ENCODE measurements around the gene TMEM161A. TPM values are rescaled to one million over a fixed set of nuclear protein-coding genes. Genes with fewer than 3 reads are reported as not detected.

Gene TMEM161A
- total RNA-seq, 1 donor from 2014 or later: 14.5 TPM

- Histone ChIP-seq H3K4me1 (no peaks in the 10 kb centered on the region), H3K36me3 (peaks cover 16 to 40% of the 10 kb centered on the region in 2 donors), H3K9me3 (no peaks in the 10 kb centered on the region), H3K27me3 (no peaks in the 10 kb centered on the region), H3K27ac (no peak overlapping the region), H3K4me3 (no peak overlapping the region)
- intact Hi-C loops (cut with DNase I): no loop called here
- no peak for DNase-seq (ENCODE audit: low spot score in 2 of 2)
- no peak for TF ChIP-seq CTCF (IDR thresholded peaks at IDR 0.05)
Observed at GRCh38 chr19:19096641-19097627, 41.3 kb downstream of the TMEM161A start.

GRCh38 chr19:19095691-19096090 is 42.6 kb downstream of the TMEM161A start:
- peaks cover 12 to 34% of the 10 kb centered on the region in 2 donors for H3K36me3 ChIP-seq
- no peak overlapping the region for H3K27ac ChIP-seq
- H3K4me1 ChIP-seq: no peaks in the 10 kb centered on the region
- no peak overlapping the region for H3K4me3 ChIP-seq
- no peaks in the 10 kb centered on the region for H3K27me3 ChIP-seq
- TF ChIP-seq CTCF (IDR thresholded peaks at IDR 0.05): no peak
- intact Hi-C loops (cut with DNase I): no loop called here
- no peaks in the 10 kb centered on the region for H3K9me3 ChIP-seq
- no peak for DNase-seq (ENCODE audit: low spot score in 2 of 2)

- Histone ChIP-seq H3K4me3 (no peak overlapping the region), H3K27me3 (no peaks in the 10 kb centered on the region), H3K27ac (no peak overlapping the region), H3K4me1 (no peaks in the 10 kb centered on the region), H3K36me3 (peaks cover 7 to 26% of the 10 kb centered on the region in 2 donors), H3K9me3 (no peaks in the 10 kb centered on the region)
- no peak for DNase-seq (ENCODE audit: low spot score in 2 of 2)
- intact Hi-C loops (cut with DNase I): no loop called here
- TF ChIP-seq CTCF (IDR thresholded peaks at IDR 0.05): no peak
Observed at GRCh38 chr19:19094513-19094912, 43.8 kb downstream of the TMEM161A start.

- intact Hi-C loops (cut with DNase I): no loop called here
- Histone ChIP-seq H3K4me1 (no peaks in the 10 kb centered on the region), H3K27me3 (no peaks in the 10 kb centered on the region), H3K36me3 (no peaks in the 10 kb centered on the region), H3K4me3 (no peak overlapping the region), H3K27ac (no peak overlapping the region), H3K9me3 (no peaks in the 10 kb centered on the region)
- no peak for TF ChIP-seq CTCF (IDR thresholded peaks at IDR 0.05)
- DNase-seq (ENCODE audit: low spot score in 2 of 2): no peak
Observed at GRCh38 chr19:19087676-19088075, 50.6 kb downstream of the TMEM161A start.

GRCh38 chr19:19083413-19084178 is 54.7 kb downstream of the TMEM161A start:
- Histone ChIP-seq H3K27ac (no peak overlapping the region), H3K4me1 (no peaks in the 10 kb centered on the region), H3K36me3 (no peaks in the 10 kb centered on the region), H3K4me3 (no peak overlapping the region), H3K27me3 (no peaks in the 10 kb centered on the region), H3K9me3 (no peaks in the 10 kb centered on the region)
- intact Hi-C loops (cut with DNase I): no loop called here
- DNase-seq (ENCODE audit: low spot score in 2 of 2): no peak
- TF ChIP-seq CTCF (IDR thresholded peaks at IDR 0.05): no peak

Measured in ascending aorta (tissue), 2 donors.